Measurements from ENCODE around the gene B3GALT6. TPM values are rescaled to one million over a fixed set of nuclear protein-coding genes. Genes with fewer than 3 reads are reported as not detected.
A peak's percentile ranks its signal among the peaks of the same experiment; 100 is the strongest.

The B3GALT6 gene
- total RNA-seq, 2 experiments from 2014 or later, result 17.6 to 25.5 TPM

DNA sequence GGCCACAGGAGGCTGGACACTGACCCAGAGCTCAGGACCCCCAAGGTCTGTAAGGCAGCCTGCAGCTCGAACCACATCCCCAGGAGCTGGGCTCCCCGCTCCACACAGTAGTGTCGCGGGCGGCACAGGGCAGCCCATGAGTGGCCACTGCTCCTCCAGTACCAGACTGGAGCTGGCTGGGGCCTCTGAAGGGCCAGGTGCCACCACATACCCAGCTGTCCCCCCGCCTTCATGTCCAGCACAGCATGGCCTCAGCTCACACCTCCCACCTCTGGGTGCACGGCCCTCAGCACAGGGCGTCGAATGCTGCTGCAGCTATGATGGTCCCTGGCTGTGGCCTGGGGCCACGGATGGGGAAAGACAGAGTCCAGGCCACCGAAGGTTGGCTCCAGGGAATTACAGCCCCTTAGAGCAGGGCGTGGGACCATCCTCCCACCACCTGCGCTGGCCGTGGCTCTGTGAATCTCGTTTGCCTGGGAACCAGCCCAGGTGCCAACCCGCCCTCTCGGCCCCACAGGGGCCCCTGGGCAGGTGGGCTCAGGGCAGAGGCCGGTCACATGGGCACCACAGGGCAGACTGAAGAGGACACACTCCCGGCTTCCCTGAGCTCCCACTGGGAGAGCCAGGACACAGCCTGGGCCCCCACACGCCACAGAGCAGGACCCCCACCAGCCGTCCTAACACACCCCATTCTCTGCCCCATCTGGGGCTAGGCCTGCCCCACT is 16.0 kb upstream of the B3GALT6 start:
- CTCF ChIA-PET, result interaction anchor here (1.0 to 3.4 kb wide), 3 partner anchors 9 to 94 kb away, joined by 3 to 16 read pairs (median 4); no protein-coding TSS in a partner anchor
- no peak overlapping the region for H3K4me3 Mint-ChIP-seq
- peaks cover 41% of the 10 kb centered on the region for H3K4me1 Mint-ChIP-seq
- DNase-seq (no peak), ATAC-seq (no peak)
- no peaks in the 10 kb centered on the region for H3K9me3 Mint-ChIP-seq (ENCODE audit: low read depth)
- no peaks in the 10 kb centered on the region for H3K27me3 Mint-ChIP-seq
- peaks cover 21% of the 10 kb centered on the region for H3K36me3 Mint-ChIP-seq
- peak overlapping the region; percentile 71 for H3K27ac Mint-ChIP-seq

DNA sequence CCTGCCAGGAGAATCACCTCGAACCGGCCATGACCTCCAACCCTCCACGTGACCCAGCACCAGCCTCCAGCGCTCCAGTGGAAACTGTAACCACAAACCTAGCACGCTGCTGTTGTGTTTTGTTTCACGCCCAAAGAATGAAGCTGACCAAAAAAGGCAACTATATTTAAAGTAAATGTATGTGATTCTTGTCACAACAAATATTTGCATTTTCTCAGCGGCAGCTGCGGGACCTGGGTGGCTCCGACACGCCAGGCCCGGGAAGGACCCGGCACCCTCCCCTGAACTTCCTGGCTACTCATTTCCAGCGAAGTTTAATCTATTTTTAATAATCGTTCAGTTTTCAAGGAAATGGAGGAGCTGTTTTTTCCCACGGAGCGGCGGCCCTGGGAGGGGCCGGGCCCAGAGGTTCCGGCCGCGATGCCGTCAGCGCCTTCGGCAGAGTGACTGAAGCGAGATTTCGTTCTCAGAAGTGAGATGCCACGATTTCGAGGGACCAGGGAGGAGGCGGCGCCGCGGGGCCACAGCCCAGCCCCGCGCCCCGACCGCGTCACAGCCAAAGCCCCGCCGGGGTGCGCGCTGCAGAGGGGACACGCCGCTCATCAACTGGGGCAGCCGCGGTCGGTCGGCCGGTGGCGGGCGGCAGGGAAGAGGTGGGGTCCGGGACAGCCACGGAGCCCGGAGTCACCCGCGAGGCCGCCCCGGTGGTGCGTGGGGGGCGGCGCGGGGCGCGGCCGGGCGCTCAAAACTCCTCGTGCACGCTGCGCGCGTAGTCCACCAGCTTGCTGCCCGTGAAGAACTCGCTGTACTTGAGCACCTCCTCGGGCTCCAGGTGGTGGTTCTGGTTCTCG is 15.0 kb upstream of the B3GALT6 start:
- no peaks in the 10 kb centered on the region for H3K27me3 Mint-ChIP-seq
- peaks cover 40% of the 10 kb centered on the region for H3K4me1 Mint-ChIP-seq
- CTCF ChIA-PET, result interaction anchor here (1.2 to 3.4 kb wide), 2 partner anchors 8 to 95 kb away, joined by 3 to 16 read pairs; no protein-coding TSS in a partner anchor
- no peak for ATAC-seq
- peaks cover 25% of the 10 kb centered on the region for H3K36me3 Mint-ChIP-seq
- DNase-seq, result no peak
- no peaks in the 10 kb centered on the region for H3K9me3 Mint-ChIP-seq (ENCODE audit: low read depth)
- no peak overlapping the region for H3K4me3 Mint-ChIP-seq
- peak overlapping the region; percentile 71 for H3K27ac Mint-ChIP-seq

DNA sequence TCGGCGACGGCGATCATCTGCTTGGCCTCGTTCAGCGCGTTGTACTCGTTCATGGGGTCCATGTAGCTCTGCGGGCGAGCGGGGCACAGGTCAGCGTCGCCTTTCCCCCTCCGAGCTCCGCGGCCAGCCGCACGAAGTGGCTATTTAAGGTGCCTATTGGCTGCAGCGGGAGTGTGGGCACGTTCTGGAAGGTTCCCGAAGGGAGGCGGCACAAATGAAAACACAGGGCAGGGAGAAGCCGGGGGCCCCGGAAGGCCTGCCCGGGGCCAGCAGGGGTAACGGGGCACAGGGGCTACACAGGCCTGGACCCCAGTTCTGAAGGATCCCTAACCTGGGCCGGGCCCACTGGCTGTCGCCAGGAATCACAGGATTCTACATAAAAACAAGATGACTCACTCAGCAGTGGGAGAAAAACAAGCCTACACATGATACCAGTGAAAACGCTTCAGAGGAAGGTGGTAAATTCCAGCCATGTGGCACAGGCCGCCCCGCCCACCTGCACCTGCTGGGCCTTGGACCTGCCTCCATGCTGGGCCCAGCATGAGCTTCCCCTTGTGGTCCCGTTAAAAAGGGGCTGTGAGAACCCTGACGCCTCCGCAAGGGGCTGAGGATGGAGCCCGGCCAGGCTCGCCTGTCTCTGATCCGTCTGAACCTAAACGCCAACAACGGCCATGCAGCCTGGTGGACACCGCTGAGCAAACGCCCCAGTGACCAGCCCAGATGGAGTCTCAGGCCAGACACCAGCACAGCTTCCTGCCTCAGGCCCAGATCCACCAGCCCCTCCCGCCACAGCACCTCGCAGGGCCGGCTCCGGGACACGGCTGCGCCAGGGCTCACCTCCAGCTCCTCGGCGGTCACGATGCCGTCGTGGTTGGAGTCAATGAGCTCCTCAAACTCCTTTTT is 14.2 kb upstream of the B3GALT6 start:
- CTCF ChIA-PET, result interaction anchor here (1.5 to 3.4 kb wide), 2 partner anchors 95 to 96 kb away, joined by 4 to 16 read pairs; no protein-coding TSS in a partner anchor
- Mint-ChIP-seq H3K27ac (no peak overlapping the region), H3K27me3 (no peaks in the 10 kb centered on the region), H3K9me3 (ENCODE audit: low read depth) (no peaks in the 10 kb centered on the region), H3K4me1 (peaks cover 36% of the 10 kb centered on the region), H3K36me3 (peaks cover 30% of the 10 kb centered on the region), H3K4me3 (no peak overlapping the region)
- ATAC-seq (no peak), DNase-seq (no peak)

DNA sequence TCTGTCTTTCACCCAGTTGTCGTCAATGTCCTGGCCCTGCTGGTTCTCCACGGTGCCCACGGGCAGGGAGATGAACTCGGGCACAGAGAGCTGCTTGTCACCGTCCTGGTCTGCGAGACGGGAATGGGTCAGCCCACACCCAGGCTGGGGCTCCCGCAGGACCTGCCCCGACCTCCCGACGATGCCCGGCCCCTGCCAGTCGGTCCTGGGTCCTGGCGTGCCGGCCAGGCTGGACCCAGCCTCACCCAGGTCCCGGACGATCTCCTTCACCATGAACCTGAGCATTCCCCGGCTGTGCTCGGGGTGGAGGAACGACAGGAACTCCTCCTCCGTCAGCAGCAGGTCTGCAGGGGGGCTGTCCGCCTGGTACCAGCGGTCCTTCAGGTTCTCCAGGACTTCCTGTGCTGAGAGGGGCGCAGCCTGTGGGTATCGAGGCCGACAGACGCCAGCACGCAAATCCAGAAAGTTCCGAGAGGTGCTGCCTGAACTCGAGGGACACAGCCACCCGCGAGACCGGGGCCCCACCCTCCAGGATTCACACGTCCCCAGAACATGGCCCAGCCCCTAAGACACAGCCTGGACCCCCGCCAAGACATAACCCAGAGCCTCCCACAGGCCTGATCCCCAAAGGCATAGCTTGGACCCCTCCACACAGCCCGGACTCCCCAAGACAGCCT is 13.4 kb upstream of the B3GALT6 start:
- DNase-seq, result no peak
- ATAC-seq, result no peak
- no peak overlapping the region for H3K27ac Mint-ChIP-seq
- CTCF ChIA-PET, result interaction anchor here (1.5 kb wide), 1 partner anchor 96 kb away, joined by 4 read pairs; no protein-coding TSS in a partner anchor
- H3K9me3 Mint-ChIP-seq (ENCODE audit: low read depth), result no peaks in the 10 kb centered on the region
- H3K4me1 Mint-ChIP-seq, result peaks cover 33% of the 10 kb centered on the region
- no peak overlapping the region for H3K4me3 Mint-ChIP-seq
- H3K36me3 Mint-ChIP-seq, result peaks cover 34% of the 10 kb centered on the region
- no peaks in the 10 kb centered on the region for H3K27me3 Mint-ChIP-seq

DNA sequence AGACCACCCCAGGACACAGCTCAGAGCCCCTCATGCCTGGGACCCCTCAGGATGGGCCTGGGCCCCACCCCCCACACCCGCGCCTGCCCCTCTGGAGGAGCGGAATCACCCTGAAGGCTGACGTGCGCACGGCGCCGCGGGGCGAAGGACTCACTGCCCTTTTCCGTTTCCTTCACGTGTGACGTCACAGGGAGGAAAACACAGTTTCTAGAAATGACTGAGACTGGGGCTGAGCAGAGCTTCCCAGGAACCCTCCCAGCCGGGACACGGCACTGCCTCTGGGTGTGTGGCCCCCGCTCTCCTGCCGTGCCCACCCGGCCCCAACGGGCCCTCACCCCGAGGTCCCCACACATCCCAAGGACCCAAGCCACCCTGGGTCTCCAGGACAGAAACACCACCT is 12.7 kb upstream of the B3GALT6 start:
- Mint-ChIP-seq H3K27me3 (no peaks in the 10 kb centered on the region), H3K9me3 (ENCODE audit: low read depth) (no peaks in the 10 kb centered on the region), H3K4me3 (no peak overlapping the region), H3K4me1 (peaks cover 30% of the 10 kb centered on the region), H3K27ac (peak overlapping the region; percentile 74), H3K36me3 (peaks cover 37% of the 10 kb centered on the region)
- ATAC-seq, result peak; percentile 48
- CTCF ChIA-PET, result interaction anchor here (1.5 kb wide), 1 partner anchor 97 kb away, joined by 4 read pairs; no protein-coding TSS in a partner anchor
- peak; percentile 73 for DNase-seq

DNA sequence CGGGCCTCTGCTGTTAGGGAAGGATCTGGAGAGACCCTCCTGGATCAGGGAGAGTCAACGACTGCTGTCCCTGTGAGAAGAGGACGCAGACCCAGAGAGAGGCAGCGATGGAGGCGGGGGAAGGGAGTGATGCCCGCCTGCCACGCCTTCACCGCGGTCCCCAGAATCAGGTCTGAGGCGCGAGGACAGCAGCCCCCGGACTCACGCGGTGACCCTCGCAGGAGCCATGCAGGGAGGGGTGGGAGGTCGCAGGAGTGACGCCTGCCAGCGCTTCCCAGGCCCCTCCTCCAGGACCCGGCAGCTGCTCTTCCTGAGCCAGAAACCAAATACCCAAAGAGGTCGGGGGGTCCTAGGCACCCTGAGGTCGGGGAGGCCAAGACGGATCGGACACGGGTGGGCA is 11.8 kb upstream of the B3GALT6 start:
- no peak for ATAC-seq
- Mint-ChIP-seq H3K4me3 (no peak overlapping the region), H3K36me3 (peaks cover 39% of the 10 kb centered on the region), H3K9me3 (ENCODE audit: low read depth) (no peaks in the 10 kb centered on the region), H3K27me3 (no peaks in the 10 kb centered on the region), H3K4me1 (peaks cover 22% of the 10 kb centered on the region), H3K27ac (peak overlapping the region; percentile 74)
- CTCF ChIA-PET, result no interaction called here
- DNase-seq, result no peak

DNA sequence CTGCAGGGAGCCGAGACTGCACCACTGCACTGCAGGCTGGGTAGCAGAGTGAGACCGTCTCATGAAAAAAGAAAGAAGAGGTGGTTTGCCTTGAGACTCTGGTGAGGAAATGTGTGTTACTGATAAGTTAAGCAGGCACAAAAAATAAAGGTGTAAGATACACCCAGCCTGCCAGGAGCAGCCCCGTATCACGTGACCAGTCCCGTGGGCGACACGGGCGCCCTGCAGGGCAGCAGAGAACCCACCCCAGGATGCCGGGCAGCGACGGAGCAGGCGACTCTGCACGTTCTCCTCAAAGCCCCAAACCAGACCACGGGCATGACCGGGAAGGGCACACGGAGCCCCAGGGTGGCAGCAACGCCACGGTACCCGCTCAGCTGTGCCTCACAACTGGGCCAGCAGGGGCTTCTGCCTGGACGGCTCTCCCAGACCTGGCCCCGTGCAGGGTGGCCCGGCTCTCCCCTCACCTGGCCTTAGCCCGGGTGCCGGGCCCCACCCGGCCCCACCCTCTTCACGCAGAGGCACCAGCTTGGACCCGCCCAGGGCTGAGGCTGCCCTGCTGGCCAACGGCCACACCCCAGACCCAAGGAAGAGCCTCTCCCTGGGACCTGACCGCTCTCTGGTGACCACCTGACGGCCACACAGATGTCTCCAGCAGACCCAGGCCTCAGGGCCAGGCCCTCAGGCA is 10.0 kb upstream of the B3GALT6 start:
- no peak for ATAC-seq
- Mint-ChIP-seq H3K36me3 (peaks cover 43% of the 10 kb centered on the region), H3K27me3 (no peaks in the 10 kb centered on the region), H3K9me3 (ENCODE audit: low read depth) (no peaks in the 10 kb centered on the region), H3K27ac (no peak overlapping the region), H3K4me1 (peaks cover 14% of the 10 kb centered on the region), H3K4me3 (no peak overlapping the region)
- no peak for DNase-seq
- CTCF ChIA-PET, result no interaction called here

DNA sequence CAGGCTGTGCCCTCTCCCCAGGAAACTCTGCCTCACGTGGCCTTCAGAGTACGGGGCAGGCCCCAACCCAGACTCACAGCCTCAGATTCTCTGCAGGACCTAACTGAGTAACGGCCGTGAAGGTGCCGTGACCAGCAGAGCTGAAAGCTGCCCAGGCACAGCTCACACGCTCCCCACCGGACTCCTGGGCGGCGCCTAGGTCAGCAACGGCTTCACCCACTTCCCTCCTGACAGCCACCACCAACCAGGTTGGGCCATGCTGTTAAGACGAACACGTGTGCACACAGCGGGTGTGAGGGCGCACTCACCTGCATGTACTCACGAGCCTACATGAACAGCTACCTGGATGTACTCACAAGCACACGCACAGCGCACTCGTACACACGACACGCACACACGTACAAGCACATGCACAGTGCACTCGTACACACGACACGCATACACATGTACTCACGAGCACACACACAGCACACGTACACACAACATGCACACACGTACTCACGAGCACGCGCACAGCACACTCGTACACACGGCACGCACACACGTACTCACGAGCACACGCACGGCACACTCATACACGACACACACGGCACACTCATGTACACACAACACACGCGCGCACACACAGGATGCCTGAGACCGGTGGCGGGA is 9.3 kb upstream of the B3GALT6 start:
- Mint-ChIP-seq H3K27me3 (no peaks in the 10 kb centered on the region), H3K4me3 (no peak overlapping the region), H3K4me1 (peaks cover 12% of the 10 kb centered on the region), H3K9me3 (ENCODE audit: low read depth) (no peaks in the 10 kb centered on the region), H3K27ac (no peak overlapping the region), H3K36me3 (peaks cover 41% of the 10 kb centered on the region)
- no peak for ATAC-seq
- CTCF ChIA-PET, result no interaction called here
- DNase-seq, result no peak

DNA sequence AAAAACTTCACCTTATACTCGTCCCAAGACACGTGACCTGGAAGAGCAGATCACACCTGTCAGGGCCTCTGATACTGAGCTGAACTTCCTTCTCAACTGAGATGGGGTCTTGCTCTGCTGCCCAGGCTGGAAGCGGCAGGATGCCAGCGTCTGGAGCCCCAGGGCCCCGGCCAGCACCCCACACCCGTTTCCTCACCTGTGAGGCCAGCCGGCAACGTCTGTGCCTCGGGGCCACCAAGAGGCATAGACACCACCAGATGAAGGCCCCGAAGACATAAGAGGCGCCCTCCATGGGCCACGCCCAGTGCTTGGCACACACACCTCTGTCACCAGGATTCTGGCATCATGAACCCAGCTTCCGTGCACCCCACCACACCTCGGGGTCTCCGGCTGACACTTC is 8.7 kb upstream of the B3GALT6 start:
- no peak for DNase-seq
- H3K27ac Mint-ChIP-seq, result no peak overlapping the region
- no peak overlapping the region for H3K4me3 Mint-ChIP-seq
- ATAC-seq, result no peak
- CTCF ChIA-PET, result no interaction called here
- peaks cover 12% of the 10 kb centered on the region for H3K4me1 Mint-ChIP-seq
- H3K36me3 Mint-ChIP-seq, result peaks cover 39% of the 10 kb centered on the region
- no peaks in the 10 kb centered on the region for H3K27me3 Mint-ChIP-seq
- no peaks in the 10 kb centered on the region for H3K9me3 Mint-ChIP-seq (ENCODE audit: low read depth)

DNA sequence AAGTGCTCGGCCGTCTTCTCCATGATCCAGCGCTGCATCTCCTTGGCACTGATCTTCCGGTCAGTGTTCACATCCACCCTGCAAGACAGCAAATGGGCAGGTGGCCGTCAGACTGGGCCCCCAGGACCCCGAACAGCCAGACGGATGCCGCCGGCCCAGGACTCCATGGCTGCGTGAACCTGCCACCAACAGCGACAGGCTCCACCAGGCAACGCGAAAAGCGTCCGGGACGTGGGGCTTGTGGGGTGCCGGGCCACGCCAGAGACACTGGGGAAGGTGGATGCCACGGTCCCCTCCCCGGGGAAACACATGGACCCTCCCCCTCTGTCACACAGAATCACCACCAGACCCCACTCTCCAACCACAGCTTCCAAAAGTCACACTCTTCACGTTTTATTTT is 8.1 kb upstream of the B3GALT6 start:
- peaks cover 42% of the 10 kb centered on the region for H3K36me3 Mint-ChIP-seq
- no peak for ATAC-seq
- H3K27ac Mint-ChIP-seq, result no peak overlapping the region
- peaks cover 12% of the 10 kb centered on the region for H3K4me1 Mint-ChIP-seq
- H3K9me3 Mint-ChIP-seq (ENCODE audit: low read depth), result no peaks in the 10 kb centered on the region
- CTCF ChIA-PET, result no interaction called here
- H3K4me3 Mint-ChIP-seq, result no peak overlapping the region
- no peak for DNase-seq
- no peaks in the 10 kb centered on the region for H3K27me3 Mint-ChIP-seq

DNA sequence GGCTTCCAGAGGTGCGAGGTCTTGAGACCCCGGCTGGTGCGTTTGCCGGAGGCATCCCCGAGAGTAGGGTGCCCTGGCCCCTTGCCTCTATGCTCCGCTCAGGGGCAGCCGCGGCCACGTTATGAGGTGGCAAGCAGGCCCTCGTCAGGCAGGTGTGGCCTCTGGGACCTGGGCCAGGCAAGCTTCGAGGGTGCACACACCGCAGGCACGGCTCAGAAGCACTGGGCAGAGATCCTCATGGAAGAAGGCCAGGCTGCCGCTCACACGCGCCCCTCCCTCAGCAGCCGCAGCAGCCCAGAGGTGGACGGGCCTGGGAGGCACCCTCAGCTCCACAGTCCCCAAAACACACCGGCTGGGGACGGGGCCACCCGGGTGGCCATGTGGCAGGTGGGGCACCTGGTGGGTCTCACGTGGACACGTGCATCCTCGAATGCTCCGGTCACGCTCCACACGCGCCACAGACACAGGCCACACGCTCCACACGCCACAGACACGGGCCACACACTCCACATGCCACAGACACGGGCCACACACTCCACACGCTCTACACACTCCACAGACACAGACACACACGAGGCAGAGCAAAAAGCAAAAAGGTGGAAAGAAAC is 6.7 kb upstream of the B3GALT6 start:
- Mint-ChIP-seq H3K36me3 (peaks cover 48% of the 10 kb centered on the region), H3K9me3 (ENCODE audit: low read depth) (no peaks in the 10 kb centered on the region), H3K4me1 (peaks cover 12% of the 10 kb centered on the region), H3K4me3 (no peak overlapping the region), H3K27me3 (no peaks in the 10 kb centered on the region), H3K27ac (no peak overlapping the region)
- ATAC-seq, result no peak
- CTCF ChIA-PET, result interaction anchor here (0.6 to 2.5 kb wide), 3 partner anchors 9 to 103 kb away, joined by 3 to 7 read pairs (median 4); no protein-coding TSS in a partner anchor
- no peak for DNase-seq

Measured in activated CD8-positive, alpha-beta memory T cell treated with anti-CD3 and anti-CD28 coated beads, Interleukin-2, amount 10 ng/mL, durations not matched to agents 7 days and 5 days (primary cell).